HEK293 (cell line): ENCODE data around the gene CARD10.
"Not testable (repeated sequence)": the region's sequence is repeated elsewhere in the genome, so short reads cannot be mapped to it uniquely, and the experiment has no call there.

Experiments
- GLI2 ChIP-seq: fragments of 450-650 bp; formaldehyde crosslinking; IDR thresholded peaks from 2 replicates; pipeline ENCODE4; 2017; ENCODE audit warnings: missing biosample characterization, missing genetic modification characterization, low read depth, borderline replicate concordance
- IKZF3 ChIP-seq: fragments of 450-650 bp; IDR thresholded peaks from 2 replicates; pipeline ENCODE4 v1.5.0; 2018; ENCODE audit warnings: missing biosample characterization, mild to moderate bottlenecking, missing genetic modification characterization, moderate library complexity
- KLF10 ChIP-seq: fragments of 450-650 bp; IDR thresholded peaks from 2 replicates; pipeline ENCODE4 v1.5.1; 2018; ENCODE audit warnings: missing biosample characterization, mild to moderate bottlenecking, missing genetic modification characterization
- OVOL3 ChIP-seq: fragments of 450-650 bp; formaldehyde crosslinking; IDR thresholded peaks from 2 replicates; pipeline ENCODE4 v1.5.1; 2016; ENCODE audit warnings: missing biosample characterization, missing genetic modification characterization
- PRDM6 ChIP-seq: fragments of 450-650 bp; formaldehyde crosslinking; IDR thresholded peaks from 2 replicates; pipeline ENCODE4 v1.5.1; 2017; ENCODE audit warnings: missing biosample characterization, missing genetic modification characterization
- ZBTB20 ChIP-seq: fragments of 450-650 bp; formaldehyde crosslinking; IDR thresholded peaks from 2 replicates; pipeline ENCODE4 v1.5.1; 2016; ENCODE audit warnings: missing biosample characterization, missing genetic modification characterization
- ZNF239 ChIP-seq: fragments of 450-650 bp; formaldehyde crosslinking; IDR thresholded peaks from 2 replicates; pipeline ENCODE4 v1.5.1; 2016; ENCODE audit warnings: missing biosample characterization, missing genetic modification characterization
- ZNF274 ChIP-seq, 2 experiments: fragments of 200-500 bp in 1 of 2; fragments of 450-650 bp in 1 of 2; sonication (Bioruptor generic) in 1 of 2; formaldehyde crosslinking in 1 of 2; IDR thresholded peaks; 2 replicates each; pipeline versions ENCODE4 v1.5.1 to v1.6.1; 2014 to 2016; ENCODE audit warnings: borderline replicate concordance in 1 of 2, inconsistent platforms in 1 of 2, low read length in 1 of 2, missing biosample characterization in 1 of 2, missing genetic modification characterization in 1 of 2
- ZNF791 ChIP-seq: fragments of 450-650 bp; formaldehyde crosslinking; IDR thresholded peaks from 2 replicates; pipeline ENCODE4 v1.5.1; 2016; ENCODE audit warnings: missing biosample characterization, missing genetic modification characterization
- TF ChIP-seq, protein P1 (sequence below): fragments of 450-650 bp; formaldehyde crosslinking; IDR thresholded peaks from 2 replicates; pipeline ENCODE4 v1.5.1; 2016; ENCODE audit warnings: missing biosample characterization, missing genetic modification characterization
- TF ChIP-seq, protein P2 (sequence below): fragments of 450-650 bp; formaldehyde crosslinking; IDR thresholded peaks from 2 replicates; pipeline ENCODE4 v1.5.1; 2016; ENCODE audit warnings: missing biosample characterization, missing genetic modification characterization

GRCh38 chr22:37527081-37527752 is 8.0 kb upstream of the CARD10 start:
- TF ChIP-seq, protein P1, sequence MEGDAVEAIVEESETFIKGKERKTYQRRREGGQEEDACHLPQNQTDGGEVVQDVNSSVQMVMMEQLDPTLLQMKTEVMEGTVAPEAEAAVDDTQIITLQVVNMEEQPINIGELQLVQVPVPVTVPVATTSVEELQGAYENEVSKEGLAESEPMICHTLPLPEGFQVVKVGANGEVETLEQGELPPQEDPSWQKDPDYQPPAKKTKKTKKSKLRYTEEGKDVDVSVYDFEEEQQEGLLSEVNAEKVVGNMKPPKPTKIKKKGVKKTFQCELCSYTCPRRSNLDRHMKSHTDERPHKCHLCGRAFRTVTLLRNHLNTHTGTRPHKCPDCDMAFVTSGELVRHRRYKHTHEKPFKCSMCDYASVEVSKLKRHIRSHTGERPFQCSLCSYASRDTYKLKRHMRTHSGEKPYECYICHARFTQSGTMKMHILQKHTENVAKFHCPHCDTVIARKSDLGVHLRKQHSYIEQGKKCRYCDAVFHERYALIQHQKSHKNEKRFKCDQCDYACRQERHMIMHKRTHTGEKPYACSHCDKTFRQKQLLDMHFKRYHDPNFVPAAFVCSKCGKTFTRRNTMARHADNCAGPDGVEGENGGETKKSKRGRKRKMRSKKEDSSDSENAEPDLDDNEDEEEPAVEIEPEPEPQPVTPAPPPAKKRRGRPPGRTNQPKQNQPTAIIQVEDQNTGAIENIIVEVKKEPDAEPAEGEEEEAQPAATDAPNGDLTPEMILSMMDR (tag by site-specific recombination): not testable (repeated sequence)
- TF ChIP-seq GLI2 (tag by site-specific recombination); ZNF239 (tag by site-specific recombination); ZNF791 (tag by site-specific recombination); PRDM6; ZNF274 (IDR thresholded peaks at IDR 0.05; ENCODE audit: low read length); ZNF274 (tag by site-specific recombination; IDR thresholded peaks at IDR 0.05; ENCODE audit: borderline replicate concordance); KLF10 (tag by site-specific recombination); ZBTB20; IKZF3; OVOL3 (tag by site-specific recombination): not testable (repeated sequence)
- TF ChIP-seq, protein P2, sequence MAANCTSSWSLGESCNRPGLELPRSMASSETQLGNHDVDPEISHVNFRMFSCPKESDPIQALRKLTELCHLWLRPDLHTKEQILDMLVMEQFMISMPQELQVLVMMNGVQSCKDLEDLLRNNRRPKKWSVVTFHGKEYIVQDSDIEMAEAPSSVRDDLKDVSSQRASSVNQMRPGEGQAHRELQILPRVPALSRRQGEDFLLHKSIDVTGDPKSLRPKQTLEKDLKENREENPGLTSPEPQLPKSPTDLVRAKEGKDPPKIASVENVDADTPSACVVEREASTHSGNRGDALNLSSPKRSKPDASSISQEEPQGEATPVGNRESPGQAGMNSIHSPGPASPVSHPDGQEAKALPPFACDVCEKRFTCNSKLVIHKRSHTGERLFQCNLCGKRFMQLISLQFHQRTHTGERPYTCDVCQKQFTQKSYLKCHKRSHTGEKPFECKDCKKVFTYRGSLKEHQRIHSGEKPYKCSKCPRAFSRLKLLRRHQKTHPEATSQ: not testable (repeated sequence)
